DND-41 (cell line): Measurements from ENCODE around the gene MAP3K7CL.

Source experiments
- ATAC-seq: fragments of 200-7000 bp; cut with Tn5 transposase; 3 replicates; pipeline ENCODE4 v1.9.1; 2021; ENCODE audit warnings: low read depth; ENCODE audit not compliant: insufficient read depth
- DNase-seq: peaks from one replicate; pipeline ENCODE4 v3.0.0-alpha.2; 2020
- H2AFZ ChIP-seq: 2 replicates; pipeline ENCODE4 v1.6.0; 2012; ENCODE audit warnings: low read depth, low read length
- H3K27ac ChIP-seq: 2 replicates; pipeline ENCODE4 v1.5.1; 2012; ENCODE audit warnings: low read length, inconsistent platforms
- H3K27me3 ChIP-seq: fragments of 200-600 bp; sonication (generic); 2 replicates; pipeline ENCODE4 v1.6.0; 2012; ENCODE audit warnings: low read length, mild to moderate bottlenecking, inconsistent platforms; ENCODE audit not compliant: insufficient read depth, poor library complexity
- H3K36me3 ChIP-seq: 2 replicates; pipeline ENCODE4 v1.5.1; 2012; ENCODE audit warnings: low read length, inconsistent platforms; ENCODE audit not compliant: insufficient read depth
- H3K4me1 ChIP-seq: 2 replicates; pipeline ENCODE4 v1.5.1; 2012; ENCODE audit warnings: mild to moderate bottlenecking, low read length; ENCODE audit not compliant: insufficient read depth
- H3K4me2 ChIP-seq: 2 replicates; pipeline ENCODE4 v1.6.0; 2012; ENCODE audit warnings: mild to moderate bottlenecking, moderate library complexity, low read length, inconsistent platforms; ENCODE audit not compliant: insufficient read depth
- H3K4me3 ChIP-seq, 2 experiments: fragments of 200-600 bp in 1 of 2; shearing (Covaris generic) in 1 of 2; 2 replicates each; pipeline ENCODE4 v1.5.1; 2012 to 2016; ENCODE audit warnings: inconsistent platforms in 2 of 2, low read length in 2 of 2, mild to moderate bottlenecking in 2 of 2, low read depth in 1 of 2, moderate library complexity in 1 of 2
- H3K79me2 ChIP-seq: 2 replicates; pipeline ENCODE4 v1.6.0; 2012; ENCODE audit warnings: low read length, inconsistent platforms; ENCODE audit not compliant: insufficient read depth
- H3K9ac ChIP-seq: 2 replicates; pipeline ENCODE4 v1.6.0; 2012; ENCODE audit warnings: low read depth, mild to moderate bottlenecking, inconsistent platforms, low read length, moderate library complexity
- H3K9me3 ChIP-seq: 2 replicates; pipeline ENCODE4 v1.5.1; 2012; ENCODE audit warnings: low read length, moderate library complexity, mild to moderate bottlenecking, inconsistent platforms; ENCODE audit not compliant: insufficient read depth, severe bottlenecking
- H4K20me1 ChIP-seq: 2 replicates; pipeline ENCODE4 v1.6.0; 2012; ENCODE audit warnings: low read length; ENCODE audit not compliant: insufficient read depth
- CTCF ChIP-seq: IDR thresholded peaks from 2 replicates; pipeline ENCODE4 v1.5.1; 2012; ENCODE audit warnings: borderline replicate concordance, low read length, moderate library complexity, mild to moderate bottlenecking; ENCODE audit not compliant: poor library complexity, severe bottlenecking; ENCODE audit errors: extremely low read depth
- EZH2 ChIP-seq: IDR thresholded peaks from 3 replicates; pipeline ENCODE4 v1.6.1; 2012; ENCODE audit warnings: borderline replicate concordance, low read depth, mild to moderate bottlenecking, moderate library complexity, low read length, inconsistent platforms; ENCODE audit not compliant: severe bottlenecking

Gene MAP3K7CL

GRCh38 chr21:29144736-29145353 is 14.4 kb downstream of the MAP3K7CL start:
- no peaks in the 10 kb centered on the region for H3K79me2 ChIP-seq
- H3K4me3 ChIP-seq: peak overlapping the region in 1 of 2 experiments; percentile 38; a peak in 2 of 4 replicates
- H3K4me1 ChIP-seq: peaks cover 60% of the 10 kb centered on the region
- ATAC-seq (no peak), DNase-seq (no peak)
- H3K4me2 ChIP-seq: peak overlapping the region; percentile 59
- H3K27ac ChIP-seq: peak overlapping the region; percentile 81
- H2AFZ ChIP-seq: peak overlapping the region; percentile 29
- H3K36me3 ChIP-seq: no peaks in the 10 kb centered on the region
- no peaks in the 10 kb centered on the region for H4K20me1 ChIP-seq
- no peaks in the 10 kb centered on the region for H3K27me3 ChIP-seq
- TF ChIP-seq EZH2 (no peak), CTCF (no peak)
- no peaks in the 10 kb centered on the region for H3K9me3 ChIP-seq
- peak overlapping the region; percentile 59 for H3K9ac ChIP-seq

- peak overlapping the region; percentile 59 for H3K9ac ChIP-seq
- H3K36me3 ChIP-seq: no peaks in the 10 kb centered on the region
- H3K27ac ChIP-seq: peak overlapping the region; percentile 81
- peak overlapping the region in 1 of 2 experiments; percentile 38; a peak in 2 of 4 replicates for H3K4me3 ChIP-seq
- H3K27me3 ChIP-seq: no peaks in the 10 kb centered on the region
- H3K79me2 ChIP-seq: no peaks in the 10 kb centered on the region
- peak overlapping the region; percentile 59 for H3K4me2 ChIP-seq
- ATAC-seq (peak; percentile 80), DNase-seq (peak; percentile 69)
- no peaks in the 10 kb centered on the region for H4K20me1 ChIP-seq
- no peaks in the 10 kb centered on the region for H3K9me3 ChIP-seq
- TF ChIP-seq CTCF: no peak
- no peak for TF ChIP-seq EZH2
- H3K4me1 ChIP-seq: peaks cover 60% of the 10 kb centered on the region
- peak overlapping the region; percentile 29 for H2AFZ ChIP-seq
Observed at GRCh38 chr21:29145354-29145782, 14.9 kb downstream of the MAP3K7CL start.

GRCh38 chr21:29145852-29146453 is 15.5 kb downstream of the MAP3K7CL start:
- H3K4me2 ChIP-seq: peak overlapping the region; percentile 59
- H3K4me3 ChIP-seq: peak overlapping the region in 1 of 2 experiments; percentile 0; a peak in 1 of 4 replicates
- H3K9ac ChIP-seq: peak overlapping the region; percentile 59
- TF ChIP-seq EZH2 (no peak), CTCF (no peak)
- DNase-seq (peak; percentile 12), ATAC-seq (peak; percentile 30)
- no peaks in the 10 kb centered on the region for H3K9me3 ChIP-seq
- peak overlapping the region; percentile 81 for H3K27ac ChIP-seq
- peaks cover 60% of the 10 kb centered on the region for H3K4me1 ChIP-seq
- no peaks in the 10 kb centered on the region for H4K20me1 ChIP-seq
- H3K36me3 ChIP-seq: no peaks in the 10 kb centered on the region
- H2AFZ ChIP-seq: peak overlapping the region; percentile 29
- no peaks in the 10 kb centered on the region for H3K79me2 ChIP-seq
- H3K27me3 ChIP-seq: no peaks in the 10 kb centered on the region
